H1 (cell line): ENCODE data around the gene CYTH1. TPM values are rescaled to one million over a fixed set of nuclear protein-coding genes. Genes with fewer than 3 reads are reported as not detected.

Experiments used
- ASH2L ChIP-seq: fragments of 200-600, 300-600 bp; sonication (generic); IDR thresholded peaks from one replicate; pipeline ENCODE4 v1.7.1; 2017; ENCODE audit warnings: low read length
- CBX8 ChIP-seq: fragments of 300-800, 300-1000 bp; sonication (generic); IDR thresholded peaks from 2 replicates; pipeline ENCODE4 v1.7.1; 2016; ENCODE audit warnings: low read depth, low read length, borderline replicate concordance
- CTBP2 ChIP-seq: IDR thresholded peaks from 2 replicates; pipeline ENCODE4 v1.7.0; 2011; ENCODE audit warnings: borderline replicate concordance, mild to moderate bottlenecking, moderate library complexity, mixed read lengths, low read length; ENCODE audit not compliant: insufficient read depth, insufficient read length
- FOSL1 ChIP-seq: IDR thresholded peaks from 2 replicates; pipeline ENCODE4 v1.6.1; 2011; ENCODE audit warnings: mild to moderate bottlenecking, low read depth, low read length, moderate library complexity; ENCODE audit not compliant: insufficient read depth
- HDAC6 ChIP-seq: IDR thresholded peaks from one replicate; pipeline ENCODE4 v1.7.1; 2012; ENCODE audit warnings: low read depth, mild to moderate bottlenecking, inconsistent platforms, low read length, moderate library complexity
- JUND ChIP-seq: IDR thresholded peaks from 2 replicates; pipeline ENCODE4 v1.6.1; 2011; ENCODE audit warnings: mild to moderate bottlenecking, improper control_type of control experiment, low read length
- POLR2AphosphoS5 ChIP-seq: IDR thresholded peaks from 2 replicates; pipeline ENCODE4 v1.6.1; 2011; ENCODE audit warnings: low read depth, low read length
- RAD21 ChIP-seq, 2 experiments: IDR thresholded peaks in 1 of 2; conservative IDR thresholded peaks in 1 of 2; 2 replicates each; pipeline ENCODE4 v1.6.1; 2011; ENCODE audit warnings: low read depth in 2 of 2, low read length in 2 of 2, improper control_type of control experiment in 1 of 2, inconsistent platforms in 1 of 2, mild to moderate bottlenecking in 1 of 2, moderate library complexity in 1 of 2
- SIN3A ChIP-seq, 2 experiments: IDR thresholded peaks in 1 of 2; conservative IDR thresholded peaks in 1 of 2; 2 replicates each; pipeline ENCODE4 v1.6.1; 2011 to 2012; ENCODE audit warnings: low read length in 2 of 2, improper control_type of control experiment in 1 of 2, low read depth in 1 of 2, mild to moderate bottlenecking in 1 of 2
- TAF1 ChIP-seq: IDR thresholded peaks from 2 replicates; pipeline ENCODE4 v1.6.1; 2011; ENCODE audit warnings: mild to moderate bottlenecking, low read depth, low read length
- TEAD4 ChIP-seq: IDR thresholded peaks from 2 replicates; pipeline ENCODE4 v1.6.1; 2012; ENCODE audit warnings: low read depth, low read length, inconsistent platforms, mixed read lengths
- polyA plus RNA-seq, 7 experiments: library from polyadenylated mRNA; depleted of rRNA in 3 of 7; stranded (reverse) in 5 of 7; unstranded in 2 of 7; fragments of >200 nt in 5 of 7; fragments of 200-250 nt in 2 of 7; gene quantifications; 1 replicate in 5 of 7; 2 replicates in 1 of 7; 4 replicates in 1 of 7; pipeline versions ENCODE4 v1.2.1 to v1.2.3, GENCODE V29; 2011 to 2013; ENCODE audit warnings: missing spikeins in 2 of 7, mixed read lengths in 2 of 7
- total RNA-seq: library from RNA; stranded (reverse); fragmentation: NEBNext Ultra II Directional; extraction: Animal tissue kit (Norgen Biotek cat#: 25700); gene quantifications from 2 replicates; pipeline ENCODE4 v1.2.1, GENCODE V29; 2021
- TF ChIP-seq, protein P1 (sequence below), 3 experiments: IDR thresholded peaks; 1 replicate in 2 of 3; 2 replicates in 1 of 3; pipeline versions ENCODE4 v1.5.1 to v1.6.1; 2011; ENCODE audit warnings: low read length in 3 of 3, mild to moderate bottlenecking in 3 of 3, inconsistent platforms in 2 of 3, low read depth in 1 of 3, moderate library complexity in 1 of 3; ENCODE audit not compliant: insufficient read depth in 1 of 3; ENCODE audit errors: control extremely low read depth in 1 of 3

The CYTH1 gene
- total and polyA plus RNA-seq, 2 of the 8 experiments (the other 6 are each of a cell fraction or from before 2014, with no cell fraction given): 12.8 to 14.8 TPM

DNA sequence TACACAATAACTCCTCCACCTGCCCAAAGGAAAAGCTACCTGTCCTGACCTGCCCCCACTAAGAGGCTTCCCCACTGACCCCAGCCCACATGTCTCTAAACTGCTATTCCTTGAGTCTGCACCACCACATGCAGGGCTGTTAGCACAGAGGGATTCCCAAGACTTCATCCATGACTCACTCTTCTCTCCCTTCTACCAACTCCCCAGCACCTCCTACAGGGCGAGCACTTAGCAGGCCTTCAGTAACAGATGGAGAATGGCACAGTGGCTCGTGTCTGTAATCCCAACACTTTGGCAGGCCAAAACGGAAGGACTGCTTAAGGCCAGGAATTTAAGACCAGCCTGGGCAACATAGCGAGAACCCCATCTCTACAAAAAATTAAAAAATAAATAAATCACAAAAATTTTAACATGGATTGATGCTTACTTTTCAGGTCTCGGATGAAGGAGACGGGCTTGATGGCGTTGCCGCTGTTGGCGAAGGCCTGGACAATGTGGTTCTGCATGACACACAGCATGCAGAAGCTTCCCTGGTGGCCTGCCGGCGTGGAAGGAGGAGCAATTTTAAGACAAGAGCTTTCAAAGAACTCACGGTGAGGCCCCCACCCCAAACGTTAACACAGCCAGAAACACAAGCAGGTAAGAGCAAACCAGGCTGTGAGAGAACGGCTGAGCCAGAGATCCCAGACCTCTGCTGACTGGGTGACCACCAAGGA lies 46.6 kb upstream of the CYTH1 start (continued):
- no peak for TF ChIP-seq TEAD4
- TF ChIP-seq CTBP2: no peak
- no peak for TF ChIP-seq POLR2AphosphoS5
- no peak for TF ChIP-seq HDAC6
- TF ChIP-seq, protein P1, sequence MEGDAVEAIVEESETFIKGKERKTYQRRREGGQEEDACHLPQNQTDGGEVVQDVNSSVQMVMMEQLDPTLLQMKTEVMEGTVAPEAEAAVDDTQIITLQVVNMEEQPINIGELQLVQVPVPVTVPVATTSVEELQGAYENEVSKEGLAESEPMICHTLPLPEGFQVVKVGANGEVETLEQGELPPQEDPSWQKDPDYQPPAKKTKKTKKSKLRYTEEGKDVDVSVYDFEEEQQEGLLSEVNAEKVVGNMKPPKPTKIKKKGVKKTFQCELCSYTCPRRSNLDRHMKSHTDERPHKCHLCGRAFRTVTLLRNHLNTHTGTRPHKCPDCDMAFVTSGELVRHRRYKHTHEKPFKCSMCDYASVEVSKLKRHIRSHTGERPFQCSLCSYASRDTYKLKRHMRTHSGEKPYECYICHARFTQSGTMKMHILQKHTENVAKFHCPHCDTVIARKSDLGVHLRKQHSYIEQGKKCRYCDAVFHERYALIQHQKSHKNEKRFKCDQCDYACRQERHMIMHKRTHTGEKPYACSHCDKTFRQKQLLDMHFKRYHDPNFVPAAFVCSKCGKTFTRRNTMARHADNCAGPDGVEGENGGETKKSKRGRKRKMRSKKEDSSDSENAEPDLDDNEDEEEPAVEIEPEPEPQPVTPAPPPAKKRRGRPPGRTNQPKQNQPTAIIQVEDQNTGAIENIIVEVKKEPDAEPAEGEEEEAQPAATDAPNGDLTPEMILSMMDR (IDR thresholded peaks at IDR 0.05; ENCODE audit: control extremely low read depth in 1 of 3, insufficient read depth in 1 of 3, low read depth in 1 of 3, low read length in 3 of 3): peak; percentile 29 to 47 (median 39); a peak in 3 of 4 replicates
- peak; percentile 77; the same call in 1 of the 2 replicates for TF ChIP-seq JUND
- no peak for TF ChIP-seq TAF1
- TF ChIP-seq SIN3A (conservative IDR thresholded peaks at IDR 0.05 in 1 of 2, IDR thresholded peaks at IDR 0.05 in 1 of 2; ENCODE audit: low read depth in 1 of 2, low read length in 2 of 2): no peak
- TF ChIP-seq ASH2L: no peak
- no peak for TF ChIP-seq FOSL1
- TF ChIP-seq CBX8: no peak
- TF ChIP-seq RAD21 (IDR thresholded peaks at IDR 0.05 in 1 of 2, conservative IDR thresholded peaks at IDR 0.05 in 1 of 2; ENCODE audit: low read depth in 2 of 2, low read length in 2 of 2): peak in 1 of 2 experiments; percentile 28; a peak in 2 of 4 replicates
